Measurements from ENCODE around the gene SRPK2.

- no peak for TF ChIP-seq CTCF (IDR thresholded peaks at IDR 0.05)
- TF ChIP-seq POLR2A (IDR thresholded peaks at IDR 0.05) = no peak
- TF ChIP-seq EP300 (IDR thresholded peaks at IDR 0.05) = no peak
Observed at GRCh38 chr7:105195891-105196290, 192.8 kb downstream of the SRPK2 start.

All from ovary (tissue), 3 donors.